ENCODE results near the gene DVL1.
A peak's percentile ranks its signal among the peaks of the same experiment; 100 is the strongest.

The DVL1 gene

GRCh38 chr1:1292442-1292779, 56.8 kb downstream of the DVL1 start:
- Mint-ChIP-seq H3K9me3 (no peaks in the 10 kb centered on the region), H3K27ac (no peak overlapping the region), H3K4me1 (ENCODE audit: low read depth) (no peaks in the 10 kb centered on the region), H3K27me3 (no peaks in the 10 kb centered on the region), H3K36me3 (ENCODE audit: low read depth) (peaks cover 6% of the 10 kb centered on the region), H3K4me3 (no peak overlapping the region)
- DNase-seq, result no peak

- no peak overlapping the region for H3K27ac Mint-ChIP-seq
- H3K36me3 Mint-ChIP-seq (ENCODE audit: low read depth), result peaks cover 6% of the 10 kb centered on the region
- H3K4me3 Mint-ChIP-seq, result no peak overlapping the region
- DNase-seq, result peak; percentile 74
- no peaks in the 10 kb centered on the region for H3K9me3 Mint-ChIP-seq
- no peaks in the 10 kb centered on the region for H3K27me3 Mint-ChIP-seq
- no peaks in the 10 kb centered on the region for H3K4me1 Mint-ChIP-seq (ENCODE audit: low read depth)
These were observed 57.4 kb downstream of the DVL1 start for GRCh38 chr1:1291548-1292441.

- H3K27me3 Mint-ChIP-seq, result no peaks in the 10 kb centered on the region
These were observed 58.1 kb downstream of the DVL1 start for GRCh38 chr1:1291023-1291528.

GRCh38 chr1:1290238-1290731, 58.9 kb downstream of the DVL1 start:
- peaks cover 4% of the 10 kb centered on the region for H3K36me3 Mint-ChIP-seq (ENCODE audit: low read depth)
- no peaks in the 10 kb centered on the region for H3K9me3 Mint-ChIP-seq
- H3K4me1 Mint-ChIP-seq (ENCODE audit: low read depth), result no peaks in the 10 kb centered on the region
- H3K27me3 Mint-ChIP-seq, result no peaks in the 10 kb centered on the region
- H3K4me3 Mint-ChIP-seq, result no peak overlapping the region
- DNase-seq, result peak; percentile 72
- H3K27ac Mint-ChIP-seq, result peak overlapping the region; percentile 11

More at GRCh38 chr1:1291023-1291528, 58.1 kb downstream of the DVL1 start:
- H3K4me3 Mint-ChIP-seq, result no peak overlapping the region
- H3K4me1 Mint-ChIP-seq (ENCODE audit: low read depth), result no peaks in the 10 kb centered on the region
- peaks cover 6% of the 10 kb centered on the region for H3K36me3 Mint-ChIP-seq (ENCODE audit: low read depth)
- H3K9me3 Mint-ChIP-seq, result no peaks in the 10 kb centered on the region
- DNase-seq, result no peak
- no peak overlapping the region for H3K27ac Mint-ChIP-seq

GRCh38 chr1:1287288-1288110, 61.7 kb downstream of the DVL1 start:
- no peaks in the 10 kb centered on the region for H3K36me3 Mint-ChIP-seq (ENCODE audit: low read depth)
- H3K27me3 Mint-ChIP-seq, result no peaks in the 10 kb centered on the region

GRCh38 chr1:1286313-1287261, 62.6 kb downstream of the DVL1 start:
- no peak for DNase-seq
- H3K4me3 Mint-ChIP-seq, result no peak overlapping the region
- peaks cover 5% of the 10 kb centered on the region for H3K4me1 Mint-ChIP-seq (ENCODE audit: low read depth)
- no peaks in the 10 kb centered on the region for H3K27me3 Mint-ChIP-seq
- no peaks in the 10 kb centered on the region for H3K36me3 Mint-ChIP-seq (ENCODE audit: low read depth)
- H3K27ac Mint-ChIP-seq, result no peak overlapping the region
- no peaks in the 10 kb centered on the region for H3K9me3 Mint-ChIP-seq

More at GRCh38 chr1:1287288-1288110, 61.7 kb downstream of the DVL1 start:
- Mint-ChIP-seq H3K4me3 (no peak overlapping the region), H3K9me3 (no peaks in the 10 kb centered on the region), H3K4me1 (ENCODE audit: low read depth) (peaks cover 5% of the 10 kb centered on the region), H3K27ac (no peak overlapping the region)
- DNase-seq, result no peak

- DNase-seq, result no peak
- Mint-ChIP-seq H3K9me3 (no peaks in the 10 kb centered on the region), H3K4me1 (ENCODE audit: low read depth) (peaks cover 5% of the 10 kb centered on the region), H3K4me3 (no peak overlapping the region), H3K27ac (no peak overlapping the region), H3K27me3 (no peaks in the 10 kb centered on the region), H3K36me3 (ENCODE audit: low read depth) (no peaks in the 10 kb centered on the region)
These were observed 63.5 kb downstream of the DVL1 start for GRCh38 chr1:1285611-1286311.

Data from activated T-cell treated with anti-CD3 and anti-CD28 coated beads, Interleukin-2, amount 50 U/mL, for 24 hours (primary cell).